Left cardiac atrium (tissue), 4 donors: ENCODE results near the gene DBH. TPM values are rescaled to one million over a fixed set of nuclear protein-coding genes. Genes with fewer than 3 reads are reported as not detected.
A peak's percentile ranks its signal among the peaks of the same experiment; 100 is the strongest.

Experiments
- ATAC-seq, 2 donors: fragments of 200-7000 bp; cut with Tn5 transposase; one replicate each; pipeline ENCODE4 v1.9.1; 2020; ENCODE audit warnings: mild to moderate bottlenecking in 2 of 2, moderate library complexity in 2 of 2
- DNase-seq: peaks from one replicate; pipeline ENCODE4 v3.0.0-alpha.2; 2020
- intact Hi-C, 2 donors: fragments of 100-400 bp; cut with DNase I; formaldehyde crosslinking; loops; one replicate each; pipeline versions ENCODE4 v1.14.1 to v1.15.1; 2022 to 2023
- total RNA-seq, 2 donors: library from RNA; stranded (reverse); fragmentation: NEBNext Ultra II Directional; extraction: Animal tissue kit (Norgen Biotek cat#: 25700); gene quantifications; one replicate each; pipeline ENCODE4 v1.2.1, GENCODE V29; 2021
- donor health status: DM: no; HTN: yes; CAD: no.
- donor health status: DM: no; HTN: yes; CAD: no; lungs with severe emphysema.
- donor health status: DM: yes; HTN: yes; CAD: no.
- donor health status: Dilated cardiomyopathy.

Gene DBH
- total RNA-seq, 2 donors from 2014 or later: not detected

DNA sequence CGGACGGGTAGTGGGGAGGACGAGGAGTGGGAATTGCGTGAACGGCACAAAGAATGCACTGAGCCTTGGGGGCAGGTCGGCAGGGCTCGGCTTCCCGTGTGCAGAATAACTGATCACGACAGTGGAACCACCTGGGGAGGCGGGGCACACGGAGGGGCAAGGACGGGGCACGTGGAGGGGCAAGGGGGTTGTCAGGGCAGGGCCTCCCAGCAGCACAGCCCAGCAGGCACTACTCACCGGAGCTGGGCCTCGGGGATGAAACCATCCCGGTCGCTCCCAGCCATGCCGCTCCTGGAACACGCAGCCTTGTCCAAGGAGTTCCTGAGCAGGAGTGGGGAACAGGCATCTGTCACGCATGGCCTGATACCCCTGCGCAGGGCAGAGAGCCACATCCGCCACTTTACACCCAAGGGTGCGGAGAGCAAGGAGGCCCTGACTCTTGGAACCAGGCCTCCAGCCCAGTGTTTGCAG lies 68.6 kb downstream of the DBH start:
- DNase-seq: peak; percentile 12
- intact Hi-C loops: no loop called here
- ATAC-seq: no peak

DNA sequence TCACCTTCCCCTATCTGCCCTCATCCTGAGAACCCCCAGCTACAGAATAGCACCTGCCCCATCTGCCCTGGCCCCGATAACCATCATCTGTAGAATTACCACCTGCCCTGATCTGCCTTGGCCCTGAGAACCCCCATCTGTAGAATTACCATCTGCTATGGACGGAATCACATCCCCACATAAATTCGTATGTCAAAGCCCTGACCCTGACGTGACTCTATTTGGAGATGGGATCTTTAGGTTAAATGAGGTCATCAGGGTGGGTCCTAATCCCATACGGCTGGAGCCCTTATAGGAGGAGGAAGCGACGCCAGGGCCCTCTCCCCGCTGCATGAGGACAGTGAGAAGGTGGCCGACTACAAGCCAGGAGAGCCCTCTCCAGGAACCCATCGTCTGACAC lies 69.4 kb downstream of the DBH start:
- intact Hi-C loops: no loop called here
- DNase-seq (peak; percentile 11), ATAC-seq (no peak)

DNA sequence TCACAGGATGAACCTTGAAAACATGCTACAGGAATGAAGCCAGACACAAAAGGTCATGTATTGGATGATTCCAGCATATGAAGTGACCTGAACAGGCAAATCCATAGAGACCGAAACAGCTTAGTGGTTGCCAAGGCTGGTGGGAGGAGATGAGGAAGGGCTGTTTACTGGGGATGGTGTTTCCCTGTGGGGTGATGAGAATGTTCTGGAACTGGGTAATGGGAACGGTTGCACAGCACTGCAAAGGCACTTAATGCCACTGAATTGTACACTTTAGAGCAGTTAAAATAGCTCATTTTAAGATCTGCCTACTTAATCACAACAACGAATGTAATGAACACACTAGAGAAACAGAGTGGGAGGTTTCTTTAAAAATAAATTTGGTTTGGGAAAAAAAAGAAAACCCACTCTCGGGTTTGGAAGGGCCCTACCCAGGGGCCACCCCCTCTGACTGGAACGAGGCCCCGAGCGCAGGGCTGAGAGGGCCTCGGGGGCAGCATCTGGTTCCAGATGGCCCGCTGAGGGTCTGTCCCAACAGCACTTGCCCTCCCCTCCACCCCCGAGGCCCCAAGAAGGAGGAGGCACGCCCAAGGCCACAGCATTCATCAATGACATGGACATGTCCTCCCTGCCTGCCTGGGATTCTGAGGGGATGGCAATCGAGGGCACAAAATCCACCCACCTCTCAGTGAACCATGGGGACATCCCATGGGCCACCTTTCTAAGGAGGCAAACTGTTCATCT lies 70.3 kb downstream of the DBH start:
- no peak for ATAC-seq
- intact Hi-C loops: no loop called here
- peak; percentile 23 for DNase-seq

DNA sequence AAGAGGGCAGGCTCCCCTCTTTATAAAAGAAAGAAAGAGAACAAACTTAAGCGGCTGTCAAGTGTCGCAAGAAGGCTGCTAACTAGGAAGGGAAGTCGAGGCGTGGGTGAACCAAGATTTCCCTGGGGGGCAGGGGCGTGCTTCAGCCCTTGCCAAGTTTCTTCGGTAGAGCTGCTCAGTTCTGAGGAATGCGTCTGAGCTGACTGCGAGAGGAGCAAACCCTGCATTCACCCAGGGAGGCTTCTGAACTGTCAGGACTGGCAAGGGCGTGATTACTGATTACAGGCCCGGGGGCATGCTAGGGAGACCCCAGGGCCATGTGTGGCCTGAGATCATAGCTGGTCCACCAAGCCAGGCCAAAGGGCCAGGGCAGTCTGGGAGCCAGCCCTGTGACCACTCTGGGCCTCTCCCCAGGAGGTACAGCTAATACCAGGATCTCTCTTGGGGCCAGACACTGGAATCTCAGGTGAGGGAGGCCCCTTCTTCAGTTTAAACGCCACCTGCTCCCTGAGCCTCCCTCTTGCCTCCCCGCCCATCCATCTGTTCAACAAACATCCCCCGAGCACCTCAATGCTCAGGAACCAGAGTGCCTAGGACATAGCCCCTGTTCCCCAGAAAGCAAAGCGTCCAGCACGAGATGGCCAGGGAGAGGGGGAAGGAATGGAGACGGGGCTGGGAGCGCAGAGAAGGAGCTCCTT lies 71.1 kb downstream of the DBH start:
- ATAC-seq: peak; percentile 21 to 28
- intact Hi-C loops: no loop called here
- DNase-seq: peak; percentile 56

DNA sequence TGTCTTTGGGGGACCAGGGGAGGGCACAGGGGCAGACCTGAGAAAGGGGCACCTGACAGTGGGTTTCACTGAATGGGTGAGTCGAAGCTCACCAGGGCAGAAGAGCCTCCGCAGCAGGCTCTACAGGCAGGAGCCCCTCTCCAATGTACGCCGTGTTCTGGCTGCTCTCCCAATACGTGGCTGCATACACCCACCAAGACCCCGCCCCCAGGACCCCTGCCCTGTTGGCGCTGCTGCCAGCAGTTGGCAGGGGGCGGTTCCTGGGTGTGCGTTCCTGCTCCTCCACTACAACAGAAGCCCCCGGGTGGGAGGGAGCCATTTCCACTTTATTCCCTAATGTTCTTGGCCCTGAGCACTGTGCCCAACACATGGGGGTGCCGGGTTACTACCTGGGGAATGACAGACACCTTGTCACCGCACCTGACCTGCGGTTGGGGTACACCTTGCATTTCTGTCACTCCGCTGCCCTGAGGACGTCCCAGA lies 71.6 kb downstream of the DBH start:
- peak; percentile 15 for DNase-seq
- ATAC-seq: no peak

DNA sequence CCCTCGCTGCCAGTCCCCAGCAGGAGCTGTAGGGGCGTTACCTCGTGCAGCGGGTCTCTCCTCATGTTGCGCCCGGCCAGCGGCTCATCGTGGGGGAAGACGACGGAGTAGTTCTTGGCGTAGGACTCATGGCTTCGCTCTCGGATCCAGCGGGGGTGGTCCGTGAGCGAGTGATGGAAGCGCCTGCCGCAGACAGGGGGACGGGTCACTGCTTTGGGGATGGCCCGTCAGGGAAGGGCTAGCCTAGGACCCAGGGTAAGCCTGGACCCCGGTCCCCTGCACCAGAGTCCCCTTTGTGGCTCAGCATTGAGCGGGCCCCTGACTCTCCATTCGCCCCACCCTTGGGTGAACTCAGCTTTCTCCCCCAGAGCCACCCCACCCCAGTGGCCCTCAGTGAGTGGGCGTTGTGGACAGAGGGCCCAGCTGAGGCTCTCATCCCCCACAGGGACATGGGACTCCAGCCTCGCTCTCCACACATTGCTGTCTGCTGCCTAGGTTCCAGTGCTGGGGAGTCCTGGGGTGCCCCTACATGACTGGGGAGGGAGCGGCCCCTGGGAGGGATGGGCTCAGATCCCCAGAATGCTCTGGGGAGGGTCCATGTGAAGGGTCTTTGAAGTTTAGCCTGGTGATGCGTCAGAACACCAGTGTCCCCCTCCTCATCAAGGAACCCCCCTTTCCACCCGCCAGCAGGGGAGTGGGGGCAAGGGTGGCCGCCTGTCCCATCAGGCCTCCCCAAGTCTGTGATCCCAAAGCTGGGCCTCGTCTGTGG lies 72.3 kb downstream of the DBH start:
- ATAC-seq: no peak
- DNase-seq: peak; percentile 14
- intact Hi-C loops: no loop called here

More for the DNA sequence above, 71.6 kb downstream of the DBH start:
- intact Hi-C loops: no loop called here

Other genes starting within 250 kb of the DBH start
- 10 to 100 TPM; 12.2 to 12.6 TPM for gene REXO4, start 218.4 kb upstream of the DBH start, total RNA-seq
- 1 to 10 TPM; 2.0 to 2.3 TPM for gene ADAMTS13, start 214.0 kb upstream of the DBH start, total RNA-seq
- 10 to 100 TPM in 1 of 2 donors, 1 to 10 TPM in 1; 9.6 to 13.0 TPM for gene CACFD1, start 176.4 kb upstream of the DBH start, total RNA-seq
- 1 to 10 TPM; 4.3 to 7.4 TPM for gene SLC2A6, start 157.3 kb upstream of the DBH start, total RNA-seq
- gene MYMK, start 111.4 kb upstream of the DBH start, total RNA-seq: not detected
- gene ADAMTSL2, start 101.7 kb upstream of the DBH start, total RNA-seq: 10 to 100 TPM; 13.9 to 16.7 TPM
- under 1 TPM in 1 of 2 donors, not detected in 1; 0.37 TPM for gene FAM163B, start 27.0 kb upstream of the DBH start, total RNA-seq
- gene SARDH, start 102.0 kb downstream of the DBH start, total RNA-seq: 1 to 10 TPM in 1 of 2 donors, under 1 TPM in 1; 0.88 to 1.4 TPM